Hypothalamus (tissue), 51 donors: Measurements from ENCODE around the gene LIX1.
"Not testable (repeated sequence)": the region's sequence is repeated elsewhere in the genome, so short reads cannot be mapped to it uniquely, and the experiment has no call there.

ENCODE experiments used
- DNase-seq, 51 donors: peaks; one replicate each; lab custom pipeline; 2025; lab: John Stamatoyannopoulos, UW

Gene LIX1

DNA sequence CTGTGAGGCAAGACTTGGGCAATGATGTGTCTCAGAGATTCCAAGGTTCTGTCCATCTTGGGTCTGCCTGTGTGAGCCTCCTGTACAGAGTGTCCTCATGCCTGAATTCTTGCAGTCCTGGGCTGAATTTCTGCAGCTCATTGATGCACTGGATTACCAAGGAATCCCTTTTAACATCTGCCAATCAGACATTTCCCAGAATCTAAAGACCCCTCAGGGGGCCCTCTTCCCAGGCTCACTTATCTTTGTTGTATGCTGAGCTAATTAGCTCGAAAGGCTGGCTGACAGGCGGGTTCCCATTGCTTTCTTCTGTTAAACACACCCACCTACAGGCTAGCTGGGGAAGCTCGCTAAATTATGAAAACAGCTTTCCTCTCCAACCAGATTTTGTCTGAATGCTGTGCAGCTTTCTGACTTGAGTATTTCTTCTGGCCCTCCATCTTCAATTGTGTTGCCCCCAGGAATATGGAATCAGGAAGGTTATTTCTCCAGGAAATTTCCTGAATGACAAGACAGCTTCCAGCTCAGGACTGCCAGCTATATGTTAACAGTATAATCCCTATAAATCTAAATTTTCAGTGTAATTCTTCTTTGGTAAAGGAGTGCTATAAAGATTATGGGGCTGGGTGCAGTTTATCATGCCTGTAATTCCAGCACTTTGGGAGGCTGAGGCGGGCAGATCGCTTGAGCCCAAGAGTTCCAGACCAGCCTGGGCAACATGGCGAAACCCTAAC is at the start of gene LIX1:
LIX1 (minus strand) TSS at position 91 of the 734 bp plus-strand sequence; CDS start at position 56, 35 bp downstream.
- peak in 45 of 51 donors; percentile 2 to 79 (median 34) for DNase-seq

DNA sequence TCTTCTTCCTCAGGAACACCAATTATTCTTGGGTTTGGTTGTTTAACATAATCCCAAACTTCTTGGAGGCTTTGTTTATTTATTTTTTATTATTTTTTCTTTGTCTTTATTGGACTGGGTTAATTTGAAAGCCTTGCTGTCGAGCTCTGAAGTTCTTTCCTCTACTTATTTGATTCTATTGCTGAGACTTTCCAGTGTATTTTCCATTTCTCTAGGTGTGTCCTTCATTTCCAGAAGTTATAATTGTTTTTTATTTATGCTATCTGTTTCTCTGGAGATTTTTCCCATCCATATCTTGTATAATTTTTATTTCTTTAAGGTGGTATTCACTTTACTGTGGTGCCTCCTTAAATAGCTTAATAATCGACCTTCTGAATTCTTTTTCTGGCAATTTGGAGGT is 49.5 kb upstream of the LIX1 start:
- no peak for DNase-seq

DNA sequence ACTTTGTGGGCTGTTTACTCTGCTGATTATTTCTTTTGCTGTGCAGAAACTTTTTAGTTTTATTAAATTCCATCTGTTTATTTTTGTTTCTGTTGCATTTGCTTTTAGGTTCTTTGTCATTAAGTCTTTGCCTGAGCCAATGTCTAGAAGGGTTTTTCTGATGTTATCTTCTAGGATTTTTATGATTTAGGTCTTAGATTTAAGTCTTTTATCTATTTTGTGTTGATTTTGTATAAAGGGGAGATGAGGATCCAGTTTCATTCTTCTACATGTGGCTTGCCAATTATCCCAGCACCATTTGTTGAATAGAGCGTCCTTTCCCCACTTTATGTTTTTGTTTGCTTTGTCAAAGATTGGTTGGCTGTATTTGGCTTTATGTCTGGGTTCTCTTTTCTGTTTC is 47.1 kb upstream of the LIX1 start:
- DNase-seq: not testable (repeated sequence)

DNA sequence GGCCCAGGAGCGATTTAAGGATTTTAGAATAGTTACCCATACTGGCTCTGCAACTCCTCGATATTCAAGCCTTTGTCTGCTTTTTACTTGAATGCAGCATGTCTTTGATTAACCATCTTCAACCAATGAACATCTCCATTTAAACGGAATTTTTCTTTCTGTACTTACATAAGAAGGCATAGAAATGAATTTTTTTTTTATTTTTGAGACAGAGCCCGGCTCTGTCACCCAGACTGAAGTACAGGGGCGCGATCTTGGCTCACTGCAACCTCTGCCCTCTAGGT is 41.5 kb upstream of the LIX1 start:
- no peak for DNase-seq

DNA sequence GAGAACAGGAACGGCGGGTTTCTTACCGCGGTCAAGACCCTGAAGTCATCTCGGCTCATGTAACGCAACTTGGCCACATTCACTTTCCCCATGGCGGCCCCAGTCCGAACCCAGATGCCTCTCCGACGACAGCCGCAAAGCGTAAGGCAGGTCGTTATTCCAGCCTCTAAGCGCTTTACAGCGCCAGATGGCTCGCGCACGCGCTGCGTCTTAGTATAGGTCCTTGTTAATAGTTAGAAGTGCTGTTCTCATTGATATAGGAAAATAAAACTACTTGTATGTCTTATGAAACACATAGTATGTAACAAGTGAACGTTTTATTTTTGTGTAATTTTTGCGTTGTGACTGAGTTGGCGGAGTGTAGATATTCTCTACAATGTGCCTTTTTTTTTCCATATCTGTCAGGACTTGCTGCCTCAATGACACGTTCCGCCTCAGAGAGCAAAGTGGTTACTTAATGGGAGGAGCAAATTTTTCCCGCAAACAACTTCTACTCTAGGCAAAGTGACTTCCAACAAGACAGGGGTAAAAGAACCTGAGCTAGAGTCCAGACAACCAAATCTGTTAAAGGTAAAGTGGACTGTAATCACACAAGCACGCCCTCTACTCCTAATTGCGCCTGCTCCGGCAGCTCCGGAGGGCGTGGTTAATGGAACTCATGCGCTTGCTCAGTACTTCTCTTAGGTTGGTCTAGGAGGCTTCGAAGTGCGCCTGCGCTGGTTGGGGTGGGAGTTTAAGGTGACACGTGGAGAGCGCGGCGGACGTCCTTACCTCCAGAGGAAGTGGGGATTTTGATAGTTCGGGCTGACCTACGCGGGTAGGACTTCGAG is 40.9 kb upstream of the LIX1 start, which contains the start of gene RIOK2:
RIOK2 (minus strand) TSS at position 148 of the 830 bp plus-strand sequence; CDS start at position 92, 56 bp downstream.
- DNase-seq: peak; percentile 59 to 98 (median 83)

DNA sequence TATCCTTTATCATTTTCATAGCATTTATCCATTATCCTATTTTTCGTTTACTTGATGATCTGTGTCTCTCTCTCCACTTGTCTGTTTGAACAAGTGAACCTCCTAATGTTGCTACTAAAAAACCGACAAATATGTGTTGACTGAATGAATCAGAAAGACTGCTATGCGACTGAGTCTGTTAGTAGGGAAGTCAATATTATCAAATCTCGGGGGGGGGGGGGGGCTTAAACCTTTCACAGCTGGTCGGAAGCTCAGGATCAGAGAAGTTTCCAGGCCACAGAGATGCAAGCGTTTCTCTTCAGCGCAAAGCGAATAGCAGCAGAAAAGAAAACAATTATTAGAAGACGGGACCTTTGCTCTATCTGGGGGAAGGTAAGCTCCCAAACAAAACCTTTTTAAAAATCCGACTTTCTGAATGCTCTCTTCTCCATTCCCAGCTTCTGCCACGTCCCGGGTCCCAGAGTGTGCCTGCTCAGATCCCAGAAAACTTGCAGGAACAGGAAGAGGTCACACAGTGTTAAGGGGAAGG is 40.2 kb upstream of the LIX1 start:
- no peak for DNase-seq

DNA sequence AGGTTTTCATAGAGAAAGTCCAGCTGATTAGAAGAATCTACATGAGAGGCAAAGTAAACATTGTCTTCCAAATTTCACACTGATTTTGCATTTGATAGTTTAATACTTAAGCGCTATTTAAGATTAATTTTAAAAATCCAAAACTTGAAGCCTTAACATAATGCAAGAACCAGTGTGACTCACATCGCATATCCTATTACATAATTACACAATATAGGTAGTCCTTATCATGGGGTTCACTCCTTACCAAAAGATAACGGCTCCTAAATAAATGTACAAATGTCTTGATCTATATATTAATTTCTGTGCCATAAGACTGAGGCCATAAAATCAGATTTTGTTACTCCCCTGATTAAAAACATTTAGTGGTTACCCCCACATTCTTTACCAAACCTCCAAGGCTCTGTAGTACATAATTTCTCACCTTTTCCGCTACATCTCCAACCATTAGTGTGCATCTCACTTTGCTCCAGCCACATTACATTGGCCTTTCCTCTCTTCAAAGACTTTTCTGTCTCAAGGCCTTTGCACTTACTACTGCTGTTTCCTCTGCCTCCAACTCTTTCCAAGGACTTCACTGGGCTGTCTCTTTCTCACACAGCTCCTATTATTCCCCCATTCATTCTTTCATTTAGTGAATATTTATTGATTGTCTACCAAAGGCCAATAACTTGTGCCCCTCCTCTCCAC is 39.6 kb upstream of the LIX1 start:
- DNase-seq: no peak

DNA sequence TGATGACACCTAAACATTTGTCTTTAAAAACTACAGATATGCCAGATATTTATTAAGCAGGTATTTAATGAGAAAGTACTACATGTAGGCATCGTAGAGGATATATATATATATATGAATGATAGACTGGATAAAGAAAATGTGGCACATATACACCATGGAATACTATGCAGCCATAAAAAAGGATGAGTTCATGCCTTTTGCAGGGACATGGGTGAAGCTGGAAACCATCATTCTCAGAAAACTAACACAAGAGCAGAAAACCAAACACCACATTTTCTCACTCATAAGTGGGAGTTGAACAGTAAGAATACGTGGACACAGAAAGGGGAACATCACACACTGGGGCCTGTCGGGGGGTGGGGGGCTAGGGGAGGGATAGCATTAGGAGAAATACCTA is 37.0 kb upstream of the LIX1 start:
- DNase-seq: not testable (repeated sequence)

DNA sequence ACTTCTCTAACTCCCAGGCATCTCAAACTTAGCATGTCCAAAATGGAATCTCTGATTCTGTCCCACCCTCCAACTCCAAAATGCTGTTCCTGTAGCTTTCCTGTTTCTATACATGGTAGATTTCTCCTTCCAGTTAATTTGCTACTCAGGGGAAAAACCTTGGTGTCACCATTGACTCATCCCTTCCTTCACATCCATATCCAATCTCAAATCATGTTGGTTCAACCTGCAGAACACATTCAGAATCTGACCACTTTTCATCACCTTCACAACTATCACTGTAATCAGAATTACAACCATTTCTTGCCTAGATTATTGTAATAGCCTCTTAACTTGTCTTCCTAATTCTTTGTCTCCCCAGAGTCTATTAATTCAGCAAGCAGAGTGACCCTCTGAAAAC is 29.8 kb upstream of the LIX1 start:
- DNase-seq: no peak

DNA sequence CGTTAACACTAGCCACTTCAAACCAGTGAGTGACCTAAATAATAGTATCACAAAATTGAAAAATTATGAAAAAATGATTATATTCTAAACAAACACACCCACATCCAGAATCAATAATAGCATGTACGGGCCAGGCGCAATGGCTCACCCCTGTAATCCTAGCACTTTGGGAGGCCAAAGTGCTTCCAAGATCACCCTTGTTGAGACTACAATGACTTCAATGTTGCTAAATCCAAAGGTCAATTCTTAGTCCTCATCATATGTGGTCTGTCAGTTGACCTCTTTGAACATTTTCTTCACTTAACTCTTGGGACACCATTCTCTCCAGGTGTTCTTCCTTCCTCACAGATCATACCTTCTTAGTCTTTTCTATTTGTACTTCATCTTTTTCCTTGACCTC is 29.3 kb upstream of the LIX1 start:
- DNase-seq: no peak

DNA sequence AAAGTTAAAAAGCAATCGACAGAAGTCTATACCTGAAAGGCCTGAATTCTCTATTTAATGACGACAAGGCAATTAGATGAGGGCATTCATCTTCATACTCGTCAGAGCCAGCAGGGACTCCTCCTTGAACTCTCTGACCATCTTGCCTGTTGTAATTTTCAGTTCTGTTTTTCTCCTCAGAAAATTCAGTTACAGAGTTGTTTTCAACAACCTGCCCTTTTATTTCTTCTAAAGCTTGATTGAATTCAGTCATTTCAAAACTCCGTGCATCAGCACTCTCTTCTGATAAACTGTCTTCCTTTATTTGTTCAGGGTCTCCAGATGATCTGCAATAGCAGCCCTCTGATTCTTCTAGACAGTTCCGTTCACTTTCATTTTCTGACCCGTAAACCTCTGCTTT is 25.0 kb upstream of the LIX1 start:
- DNase-seq: no peak

DNA sequence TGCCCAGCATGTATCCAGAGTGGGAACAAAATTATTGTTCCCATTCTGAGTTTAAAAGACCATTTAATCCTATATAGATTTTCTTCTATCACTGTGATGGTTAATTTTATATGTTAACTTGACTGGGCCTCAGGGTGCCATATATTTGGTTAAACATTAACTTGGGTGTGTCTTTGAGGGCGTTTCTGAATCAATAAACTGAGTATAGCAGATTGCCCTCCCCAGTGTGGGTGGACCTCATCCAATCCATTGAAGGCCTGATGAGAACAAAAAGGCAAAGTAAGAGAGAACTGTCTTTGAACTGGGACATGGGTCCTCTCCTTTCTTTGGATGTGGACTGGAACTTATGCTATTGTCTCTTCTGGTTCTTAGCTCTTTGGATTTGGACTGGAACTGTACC is 23.3 kb upstream of the LIX1 start:
- DNase-seq: no peak

DNA sequence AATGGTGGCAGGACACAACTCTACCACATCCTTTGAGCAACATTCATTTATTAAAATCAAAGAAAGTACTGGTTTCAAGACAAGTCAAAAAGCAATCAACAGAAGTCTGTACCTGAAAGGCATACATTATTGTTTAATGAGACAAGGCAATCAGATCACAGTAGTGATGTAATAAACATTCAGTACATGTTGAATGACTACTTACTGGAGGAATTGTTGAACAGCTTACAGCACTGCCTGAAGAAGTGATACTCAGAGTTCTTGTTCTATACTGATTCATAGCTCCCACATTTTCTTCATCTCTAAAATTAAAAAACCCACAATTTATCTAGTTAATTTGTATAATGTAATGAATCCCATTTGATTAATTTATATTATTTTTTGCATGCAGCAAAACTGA is 22.4 kb upstream of the LIX1 start:
- DNase-seq: no peak

DNA sequence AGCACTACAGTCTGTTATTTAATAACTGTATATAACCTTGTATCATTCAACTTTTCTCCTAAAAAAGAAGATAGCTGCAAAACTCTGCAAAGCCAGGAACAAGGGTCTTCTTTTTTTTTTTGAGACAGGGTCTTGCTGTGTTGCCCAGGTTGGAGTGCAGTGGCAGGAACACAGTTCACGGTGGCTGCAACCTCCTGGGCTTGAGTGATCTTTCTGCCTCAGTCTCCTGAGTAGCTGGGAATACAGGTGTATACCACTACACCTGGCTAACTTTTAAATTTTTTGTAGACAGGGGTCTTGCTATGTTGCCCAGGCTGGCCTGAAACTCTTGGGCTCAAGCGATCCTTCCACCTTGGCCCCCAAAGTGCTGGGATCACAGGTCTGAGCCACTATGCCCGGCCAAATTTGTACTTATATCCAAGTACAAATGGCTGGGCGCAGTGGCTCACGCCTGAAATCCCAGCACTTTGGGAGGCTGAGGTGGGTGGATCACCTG is 21.4 kb upstream of the LIX1 start:
- no peak for DNase-seq

DNA sequence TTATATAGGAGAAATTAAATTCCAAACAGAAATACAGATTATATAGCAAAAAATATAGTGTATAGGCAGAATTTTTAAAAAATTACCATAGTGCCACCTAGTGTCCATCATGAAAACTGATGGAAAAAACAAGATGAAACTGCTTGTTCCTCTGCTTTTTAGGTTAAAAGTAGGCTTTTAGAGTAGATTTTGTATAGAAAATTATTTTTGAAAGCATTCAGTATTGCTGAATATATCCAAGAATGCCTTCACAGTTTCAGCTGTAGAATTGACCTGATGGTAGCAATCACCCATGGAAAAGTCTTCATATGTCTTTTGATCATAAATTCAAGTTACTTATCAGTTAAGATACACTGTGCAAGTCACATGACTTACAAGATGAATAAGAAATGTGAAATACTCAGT is 21.0 kb upstream of the LIX1 start:
- no peak for DNase-seq

DNA sequence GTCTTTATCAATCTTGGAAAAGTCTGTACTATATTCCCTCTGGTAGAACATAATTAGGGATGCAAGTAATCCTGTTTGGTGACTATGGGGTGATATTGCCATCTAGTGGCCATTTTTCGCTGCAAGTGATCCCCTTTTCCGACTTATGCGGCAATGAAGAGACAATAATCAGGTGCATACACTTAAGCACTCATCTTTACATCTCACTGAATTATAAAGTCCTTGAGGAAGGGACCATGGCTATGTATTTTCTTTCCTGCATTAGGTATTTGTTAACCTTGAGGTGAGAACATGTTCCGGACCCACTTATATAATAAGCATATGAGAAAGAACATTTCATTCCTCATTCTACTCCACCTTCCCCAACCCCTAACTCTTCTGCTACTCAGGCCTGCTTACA is 19.6 kb upstream of the LIX1 start:
- DNase-seq: peak in 30 of 51 donors; percentile 0 to 85 (median 34)

DNA sequence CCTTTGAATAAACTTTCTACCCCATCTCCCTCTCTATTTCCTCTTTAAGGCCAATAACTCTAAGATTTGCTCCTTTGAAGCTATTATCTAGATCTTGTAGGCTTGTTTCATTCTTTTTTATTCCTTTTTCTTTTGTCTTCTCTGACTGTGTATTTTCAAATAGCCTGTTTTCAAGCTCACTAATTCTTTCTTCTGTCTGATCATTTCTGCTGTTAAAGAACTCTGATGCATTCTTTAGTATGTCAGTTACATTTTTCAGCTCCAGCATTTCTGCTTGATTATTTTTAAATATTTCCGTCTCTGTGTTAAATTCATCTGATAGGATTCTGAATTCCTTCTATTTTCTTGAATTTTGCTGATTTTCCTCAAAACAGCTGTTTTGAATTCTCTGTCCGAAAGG is 15.3 kb upstream of the LIX1 start:
- no peak for DNase-seq

DNA sequence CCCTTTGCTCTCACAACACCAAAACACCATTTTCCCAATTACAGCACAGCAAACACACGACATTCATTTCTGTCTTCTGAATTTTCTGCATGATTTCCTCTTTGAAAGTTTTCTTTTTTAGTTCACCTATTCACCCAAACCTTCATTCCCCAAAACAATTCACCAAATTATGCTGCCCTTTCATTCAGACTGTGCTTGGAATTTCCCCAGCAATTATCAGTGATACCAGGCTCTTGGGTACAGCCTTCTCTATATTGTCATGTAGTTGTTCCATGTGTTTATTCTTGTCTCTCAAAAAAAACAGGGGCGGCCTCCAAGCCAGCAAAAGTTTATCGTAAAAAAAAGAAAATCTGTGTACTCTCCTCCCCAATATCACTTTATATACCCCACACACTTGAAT is 9.0 kb upstream of the LIX1 start:
- DNase-seq: no peak

DNA sequence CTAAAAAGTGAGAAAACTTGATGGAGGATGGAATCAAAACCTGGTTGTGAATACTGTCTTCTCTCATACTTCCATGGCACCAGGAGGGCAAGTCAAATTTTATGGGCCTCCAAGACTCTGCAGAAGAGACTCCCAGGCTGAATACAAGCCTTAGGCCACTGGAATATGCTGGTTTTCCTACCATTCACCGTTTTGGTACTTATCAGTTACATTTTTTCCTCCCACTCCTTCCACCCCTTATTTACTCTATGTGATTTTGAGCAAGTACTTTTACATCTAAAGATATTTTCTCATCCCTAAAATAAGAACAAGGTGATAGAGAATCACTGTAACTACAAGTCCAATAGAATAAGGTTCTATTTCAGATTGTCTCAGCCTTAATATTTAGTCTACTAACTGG is 8.0 kb upstream of the LIX1 start:
- DNase-seq: no peak

DNA sequence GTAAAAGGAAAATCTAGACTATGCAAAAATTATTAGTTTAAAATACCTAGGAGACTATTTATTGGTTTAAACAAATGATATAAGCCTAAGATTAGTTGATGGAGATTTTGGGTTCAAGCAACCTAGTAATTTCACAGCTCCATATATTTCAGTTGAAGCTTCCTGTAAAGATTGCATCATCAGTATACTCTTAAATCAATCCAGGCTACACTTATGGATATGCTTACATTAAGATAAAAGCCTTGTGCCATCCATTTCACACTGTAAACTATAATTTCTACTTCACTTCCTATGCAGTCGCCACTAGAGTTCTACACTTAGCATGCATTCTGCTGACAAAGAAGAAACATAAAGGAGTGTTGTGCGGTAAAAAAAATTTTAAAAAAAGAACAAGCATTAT is 7.3 kb upstream of the LIX1 start:
- no peak for DNase-seq

DNA sequence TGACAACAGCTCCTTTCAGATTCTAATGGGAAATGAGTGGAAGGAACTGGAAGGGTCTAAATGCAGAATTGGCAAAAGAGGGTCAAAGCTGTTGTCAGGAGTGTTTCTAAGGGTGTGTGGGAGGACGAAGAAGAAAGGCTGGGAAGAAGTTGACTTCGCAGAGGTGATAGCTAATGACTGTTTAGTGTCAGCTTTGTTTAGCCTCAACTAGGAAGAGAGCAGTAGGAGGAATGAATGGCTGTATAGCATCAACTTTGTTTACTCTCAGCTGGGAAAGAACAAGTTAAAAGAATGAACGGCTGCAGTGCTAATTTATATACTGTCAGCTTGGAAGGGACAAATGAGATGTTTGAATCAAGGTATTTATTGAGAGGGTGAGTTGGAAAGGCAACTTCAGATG is 5.9 kb upstream of the LIX1 start:
- no peak for DNase-seq
